GM19328 (cell line): ENCODE measurements around the gene COL27A1.

Experiments
- ATAC-seq: cut with Tn5 transposase; IDR thresholded peaks from one replicate; pipeline ENCODE4 v1.9.1; 2021; ENCODE audit warnings: mild to moderate bottlenecking, moderate library complexity; ENCODE audit not compliant: unreplicated experiment

Gene COL27A1

DNA sequence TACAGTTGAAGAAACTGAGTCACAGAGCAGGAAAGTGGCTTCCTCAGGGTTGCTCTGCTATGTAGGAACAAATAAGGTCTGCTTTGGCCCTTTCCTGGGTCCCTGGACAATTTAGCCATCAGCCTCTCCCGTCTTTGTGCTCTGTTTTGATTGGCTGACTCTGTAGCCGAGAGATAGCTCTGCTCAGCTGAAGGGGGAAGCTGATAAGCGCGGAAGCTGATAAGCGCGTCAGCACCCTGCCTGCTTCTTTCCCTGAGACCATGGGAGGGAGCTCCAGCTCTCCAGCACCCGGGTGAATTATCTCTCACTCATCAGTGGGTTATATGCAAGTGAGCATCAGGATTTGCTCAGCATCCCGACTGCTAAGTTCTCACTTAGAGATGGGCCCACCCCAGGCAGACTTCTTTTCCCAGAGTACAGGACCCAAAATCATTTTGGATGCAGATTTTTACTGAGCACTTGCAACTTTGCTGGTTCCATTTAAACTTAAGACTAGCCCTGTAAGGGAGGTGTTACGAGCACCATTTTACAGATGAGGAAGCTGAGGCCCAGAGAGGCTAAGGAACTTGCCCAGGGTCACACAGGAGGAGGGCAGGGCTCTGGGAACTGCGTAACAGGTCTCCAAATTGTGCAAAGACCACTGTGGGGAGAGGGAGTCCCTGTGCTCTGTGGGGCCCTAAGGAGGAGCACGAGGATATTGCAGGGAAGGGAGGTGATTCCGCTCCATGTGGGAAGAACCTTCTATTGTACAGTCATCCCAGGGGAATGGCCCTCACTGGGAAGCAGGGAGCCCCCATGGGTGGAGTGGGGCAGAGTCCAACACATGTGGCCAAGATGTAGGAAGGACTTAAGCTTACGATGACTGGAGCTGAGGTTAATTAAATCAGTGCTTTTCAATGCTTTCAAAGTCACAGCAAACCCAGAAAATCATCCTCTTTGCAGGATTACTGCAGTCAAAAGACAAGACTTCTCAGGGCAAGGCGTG lies 83.8 kb downstream of the COL27A1 start:
- ATAC-seq, result no peak

GRCh38 chr9:114240216-114240615 lies 84.9 kb downstream of the COL27A1 start:
- ATAC-seq, result no peak

DNA sequence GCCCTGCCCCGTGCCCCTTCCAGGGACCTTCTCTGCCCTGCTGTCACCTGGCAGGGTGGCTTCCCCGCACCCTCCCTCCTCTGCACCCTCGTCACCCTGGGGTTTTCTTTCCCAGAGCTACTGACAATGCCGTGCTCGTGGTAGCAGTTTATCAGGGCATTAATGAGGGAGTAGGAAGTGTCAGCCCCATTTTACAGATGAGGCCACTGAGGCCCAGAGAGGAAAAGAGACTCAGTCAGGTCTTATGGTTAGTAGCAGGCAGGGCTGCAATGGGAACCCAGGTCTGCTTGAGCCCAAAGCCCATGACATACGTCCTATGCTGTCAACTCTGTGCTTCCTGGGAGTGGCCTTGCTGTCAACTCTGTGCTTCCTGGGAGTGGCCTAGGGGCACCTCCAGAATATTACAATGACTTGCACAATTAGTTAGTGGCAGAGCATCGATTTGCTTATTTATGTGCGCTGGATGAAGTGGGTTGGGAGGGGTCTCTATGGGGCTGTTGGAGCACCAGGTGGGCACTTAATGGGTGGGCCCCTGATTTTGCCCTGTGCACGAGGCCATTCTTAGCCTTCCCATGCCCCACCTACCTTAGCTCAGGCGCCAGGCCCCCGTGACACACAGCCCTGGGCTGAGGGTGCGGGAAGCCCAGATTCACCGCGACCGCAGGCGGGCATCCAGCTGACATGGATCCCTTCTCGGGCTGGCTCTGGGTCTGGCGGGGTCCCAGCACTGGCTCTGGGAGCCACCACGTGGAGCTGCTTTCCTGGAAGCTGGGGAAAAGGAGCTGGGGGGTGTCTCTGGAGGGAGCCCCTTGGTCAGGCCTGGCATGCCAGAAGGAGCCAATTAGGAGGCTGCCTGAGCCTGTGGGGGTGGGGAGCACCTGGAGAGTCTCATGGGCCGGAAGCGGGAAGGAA lies 85.6 kb downstream of the COL27A1 start:
- ATAC-seq, result no peak

- ATAC-seq, result no peak
These were observed 87.5 kb downstream of the COL27A1 start for GRCh38 chr9:114242837-114243236.

- ATAC-seq, result no peak
These were observed 87.9 kb downstream of the COL27A1 start for GRCh38 chr9:114243240-114243639.

- no peak for ATAC-seq
These were observed 89.2 kb downstream of the COL27A1 start for GRCh38 chr9:114244570-114244969.

DNA sequence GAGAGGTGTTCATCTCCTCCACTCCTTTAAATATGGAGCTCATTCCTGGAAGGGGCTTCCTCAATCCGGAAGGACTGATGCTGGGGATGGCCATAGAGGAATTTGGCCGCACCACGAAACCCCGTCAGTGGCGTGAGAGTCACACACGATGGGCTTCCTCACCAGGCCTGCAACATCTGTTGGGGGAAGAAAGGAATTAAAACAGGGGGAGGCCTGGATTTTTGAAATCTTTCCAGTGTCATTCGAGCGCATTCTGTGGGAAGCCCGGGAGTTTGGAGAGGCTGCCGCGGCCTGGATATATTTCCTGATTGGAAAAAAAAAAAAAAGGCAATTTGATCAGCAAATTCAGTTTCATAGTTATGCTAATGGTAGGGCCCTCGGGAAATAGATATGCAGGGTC lies 91.2 kb downstream of the COL27A1 start:
- no peak for ATAC-seq

GRCh38 chr9:114247077-114247476 lies 91.7 kb downstream of the COL27A1 start:
- ATAC-seq, result no peak

- no peak for ATAC-seq
These were observed 92.2 kb downstream of the COL27A1 start for GRCh38 chr9:114247491-114247890.

DNA sequence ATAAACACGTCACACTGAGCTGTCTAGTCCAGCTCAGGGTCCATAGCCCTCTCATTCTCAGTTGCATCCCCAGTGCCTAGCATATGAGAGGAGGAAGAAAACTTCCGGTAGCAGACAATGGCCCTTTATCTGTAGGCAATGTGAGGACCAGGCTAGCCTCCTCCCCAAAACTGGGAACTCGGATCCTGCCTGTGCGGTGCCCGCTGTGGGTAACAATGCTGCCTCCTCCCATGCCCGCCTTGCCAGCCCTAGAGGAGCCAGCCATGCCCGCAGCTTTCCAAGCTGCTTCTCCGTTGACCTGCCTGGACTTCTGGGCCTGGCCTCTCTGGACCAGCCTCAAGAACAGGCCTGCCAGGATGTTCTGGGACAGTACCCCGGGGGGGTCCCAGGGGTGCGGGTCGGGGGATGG lies 93.0 kb downstream of the COL27A1 start:
- ATAC-seq, result no peak

DNA sequence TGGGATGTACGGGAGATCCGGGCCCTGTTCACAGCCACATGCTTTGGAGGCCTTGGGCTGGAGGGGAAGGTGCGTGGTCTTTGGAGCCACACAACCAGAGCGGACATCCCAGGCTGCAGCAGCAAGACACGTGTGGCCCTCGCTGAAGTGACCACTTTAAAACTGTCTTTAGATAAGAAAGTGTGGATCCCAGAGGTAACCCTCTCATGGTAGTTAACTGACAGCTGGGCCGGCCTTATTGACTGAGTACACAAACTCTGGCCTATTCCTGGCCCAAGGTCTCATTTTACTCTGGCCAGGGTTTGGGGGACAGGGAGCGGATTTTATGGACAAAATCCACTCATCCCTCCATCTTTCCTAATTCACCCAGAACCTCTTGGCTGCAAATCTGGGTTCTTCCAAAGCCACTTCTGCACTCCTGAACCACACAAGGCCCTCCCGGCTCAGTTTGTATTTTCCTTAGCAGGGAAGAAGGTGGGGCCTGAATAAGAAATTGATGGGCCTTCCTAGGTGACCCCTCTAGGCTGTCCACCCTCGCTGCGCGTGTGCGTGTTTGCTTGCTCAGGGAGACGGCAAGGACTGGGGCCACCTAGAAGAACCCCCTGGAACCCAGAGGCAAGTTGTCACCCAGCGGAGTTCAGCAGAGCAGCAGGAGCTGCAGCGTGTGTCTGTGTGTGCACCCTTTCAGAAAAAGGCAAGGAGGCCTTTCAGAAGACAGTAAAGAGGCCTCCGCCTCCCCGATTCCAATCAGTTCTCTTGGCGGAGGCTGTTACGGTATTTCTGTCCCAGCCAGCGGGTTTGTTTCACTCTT lies 94.3 kb downstream of the COL27A1 start:
- no peak for ATAC-seq

DNA sequence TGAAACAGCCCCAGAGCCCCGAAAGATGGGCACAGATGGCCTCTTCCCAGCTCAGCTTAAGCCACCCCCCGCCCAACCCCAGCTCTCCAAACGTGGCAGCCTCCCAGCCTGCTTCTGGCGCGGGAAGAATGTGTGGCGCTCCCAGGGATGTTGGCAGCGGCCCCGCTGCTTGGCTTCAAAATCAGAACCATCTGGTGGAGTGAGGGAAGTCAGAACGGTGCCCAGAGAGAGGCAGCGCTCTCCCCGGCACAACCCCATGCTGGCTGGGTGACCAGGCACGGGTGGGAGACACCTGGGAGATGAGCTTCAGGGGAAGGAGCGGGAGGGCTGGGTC lies 94.9 kb downstream of the COL27A1 start:
- ATAC-seq, result no peak

DNA sequence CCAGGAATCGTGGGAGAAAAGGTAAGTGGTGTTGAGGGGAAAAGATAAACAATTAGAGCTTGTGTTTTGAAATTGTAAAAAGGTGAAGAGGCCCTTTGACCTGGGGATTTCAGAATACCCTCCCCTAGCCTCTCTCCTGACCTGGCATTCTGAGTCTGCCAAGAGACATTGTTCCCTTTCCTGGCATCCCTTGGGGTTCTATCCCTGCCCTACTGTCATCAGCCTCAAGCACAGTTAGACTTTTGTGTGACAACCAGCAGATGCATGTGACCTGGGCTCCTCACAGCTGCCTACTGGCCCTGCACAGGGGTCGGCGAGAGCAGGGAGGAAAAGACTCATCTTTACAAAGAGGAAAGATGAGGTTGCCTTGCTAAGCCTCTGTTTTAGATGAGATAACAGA lies 95.3 kb downstream of the COL27A1 start:
- ATAC-seq, result no peak

- ATAC-seq, result no peak
These were observed 97.1 kb downstream of the COL27A1 start for GRCh38 chr9:114252394-114252793.

DNA sequence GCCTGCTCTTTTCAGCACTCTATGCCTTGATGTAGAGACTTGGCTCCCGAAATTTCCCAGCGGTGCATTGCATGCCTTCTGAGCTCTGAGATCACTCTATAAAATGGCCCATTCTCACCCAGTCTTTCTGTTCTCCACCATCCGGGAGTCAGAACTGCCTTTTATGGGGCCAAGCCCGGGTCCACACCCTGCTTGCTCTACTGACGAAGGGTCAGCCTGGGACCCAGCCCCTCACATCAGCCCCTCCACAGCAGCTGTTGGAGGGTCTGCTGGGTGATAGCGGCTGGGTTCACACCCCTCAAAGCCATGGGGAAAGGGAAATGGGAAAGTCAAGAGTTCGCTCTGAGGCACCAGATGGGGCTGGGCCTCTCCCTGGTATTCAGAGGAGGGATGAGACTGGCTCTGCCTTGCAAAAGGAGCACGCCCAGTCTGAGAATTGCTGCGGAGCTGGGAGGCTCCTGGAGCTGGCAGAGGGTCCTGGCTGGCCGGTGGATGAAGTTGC lies 101.5 kb downstream of the COL27A1 start:
- ATAC-seq, result no peak

- ATAC-seq, result no peak
These were observed 102.9 kb downstream of the COL27A1 start for GRCh38 chr9:114258218-114258617.

DNA sequence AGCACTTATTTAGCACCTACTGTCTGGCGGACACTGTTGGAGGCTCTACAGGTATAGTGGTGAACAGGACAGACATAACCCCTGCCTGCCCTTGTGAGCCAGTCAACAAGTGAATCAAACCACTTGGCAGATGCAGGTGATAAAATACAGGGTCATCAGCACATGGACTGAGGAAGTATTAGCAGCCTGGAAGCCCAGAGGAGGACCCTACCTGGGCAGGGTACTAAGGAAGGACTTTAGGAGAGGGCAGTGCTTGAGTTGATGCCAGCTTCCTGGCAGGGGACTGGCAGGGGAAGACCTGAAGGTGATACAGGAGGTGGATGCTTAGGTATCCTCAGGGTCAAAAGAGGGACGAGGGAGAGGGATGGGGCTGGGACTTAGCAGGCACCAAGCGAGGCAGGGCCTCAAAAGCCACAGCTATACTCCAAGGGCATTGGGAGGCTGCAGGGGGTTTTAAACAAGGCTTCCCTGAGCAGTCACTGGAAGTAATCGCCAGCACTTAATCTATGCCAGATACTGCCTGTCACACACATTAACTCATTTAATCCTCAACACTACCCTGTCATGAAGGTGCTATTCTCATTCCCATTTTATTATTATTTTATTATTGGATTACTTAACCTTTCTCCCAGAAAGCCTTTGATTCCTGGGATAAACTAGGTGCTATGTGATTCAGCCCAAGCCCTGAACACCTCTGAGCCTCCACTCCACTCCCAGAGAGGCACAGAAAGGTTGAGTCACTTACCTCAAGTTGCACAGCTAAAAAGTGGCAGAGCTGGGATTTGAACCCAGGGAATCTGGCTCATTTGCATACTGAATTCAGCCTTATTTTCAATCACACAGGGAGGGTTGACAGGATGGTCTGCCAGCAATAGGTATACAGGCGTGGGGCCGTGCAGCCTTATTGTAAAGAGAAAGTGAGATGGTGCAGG lies 103.8 kb downstream of the COL27A1 start:
- ATAC-seq, result no peak

- no peak for ATAC-seq
These were observed 104.6 kb downstream of the COL27A1 start for GRCh38 chr9:114259798-114260523.

DNA sequence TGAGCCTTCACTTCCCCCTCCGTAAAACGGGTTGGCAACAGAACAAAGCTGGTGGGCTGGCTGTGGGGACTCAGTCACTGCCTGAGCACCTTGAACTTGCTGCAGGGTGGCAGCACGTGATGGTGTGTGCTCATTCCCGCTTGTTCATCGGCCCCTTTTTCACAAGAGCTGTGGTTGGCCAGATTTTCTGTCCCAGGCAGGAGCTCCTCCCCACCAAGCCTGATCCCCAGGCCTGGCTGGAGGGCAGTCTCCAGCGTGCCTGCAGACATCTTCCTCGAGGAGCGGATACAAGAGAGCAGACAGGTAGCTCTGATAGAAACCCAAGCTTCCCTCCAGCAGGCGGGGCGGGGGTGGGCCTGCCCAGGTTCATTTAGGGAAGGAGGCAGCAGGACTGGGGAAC lies 105.7 kb downstream of the COL27A1 start:
- no peak for ATAC-seq
